ENCODE measurements around the gene TEX53.

The TEX53 gene

DNA sequence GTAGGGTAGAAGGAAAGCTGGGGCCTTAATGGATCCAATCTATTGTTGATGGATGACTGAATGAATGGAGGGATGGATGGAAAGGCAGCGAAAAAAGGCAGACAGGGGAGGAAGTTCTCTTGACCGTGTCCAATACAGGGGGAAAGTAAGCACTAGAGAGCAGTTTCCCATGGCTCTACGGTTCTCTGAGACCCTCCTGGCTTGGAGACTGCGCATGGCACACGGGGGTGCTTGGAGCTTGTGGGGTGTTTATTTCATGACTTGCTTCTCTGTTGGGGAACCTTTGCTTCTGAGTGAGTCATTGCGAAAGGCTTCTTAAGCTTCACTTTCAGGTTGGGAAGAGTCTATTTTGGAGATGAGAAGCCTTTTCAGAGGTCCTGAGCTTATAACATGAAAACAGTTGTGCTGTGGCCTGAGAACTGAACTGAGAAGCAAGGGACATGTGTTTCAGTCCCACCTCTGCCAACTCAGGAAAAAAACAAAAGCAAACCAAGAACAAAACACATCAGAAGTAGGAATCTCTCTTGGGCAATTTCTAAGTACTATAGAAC, 37.2 kb upstream of the TEX53 start:
- DNase-seq (ENCODE audit: low read depth in 2 of 2) = no peak
- no peak overlapping the region for H3K4me3 ChIP-seq (replicated peaks in 1 of 2; ENCODE audit: low read depth in 2 of 2, low read length in 2 of 2)
- TF ChIP-seq, protein P1, sequence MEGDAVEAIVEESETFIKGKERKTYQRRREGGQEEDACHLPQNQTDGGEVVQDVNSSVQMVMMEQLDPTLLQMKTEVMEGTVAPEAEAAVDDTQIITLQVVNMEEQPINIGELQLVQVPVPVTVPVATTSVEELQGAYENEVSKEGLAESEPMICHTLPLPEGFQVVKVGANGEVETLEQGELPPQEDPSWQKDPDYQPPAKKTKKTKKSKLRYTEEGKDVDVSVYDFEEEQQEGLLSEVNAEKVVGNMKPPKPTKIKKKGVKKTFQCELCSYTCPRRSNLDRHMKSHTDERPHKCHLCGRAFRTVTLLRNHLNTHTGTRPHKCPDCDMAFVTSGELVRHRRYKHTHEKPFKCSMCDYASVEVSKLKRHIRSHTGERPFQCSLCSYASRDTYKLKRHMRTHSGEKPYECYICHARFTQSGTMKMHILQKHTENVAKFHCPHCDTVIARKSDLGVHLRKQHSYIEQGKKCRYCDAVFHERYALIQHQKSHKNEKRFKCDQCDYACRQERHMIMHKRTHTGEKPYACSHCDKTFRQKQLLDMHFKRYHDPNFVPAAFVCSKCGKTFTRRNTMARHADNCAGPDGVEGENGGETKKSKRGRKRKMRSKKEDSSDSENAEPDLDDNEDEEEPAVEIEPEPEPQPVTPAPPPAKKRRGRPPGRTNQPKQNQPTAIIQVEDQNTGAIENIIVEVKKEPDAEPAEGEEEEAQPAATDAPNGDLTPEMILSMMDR (IDR thresholded peaks at IDR 0.05; ENCODE audit: low read depth, low read length) = no peak

DNA sequence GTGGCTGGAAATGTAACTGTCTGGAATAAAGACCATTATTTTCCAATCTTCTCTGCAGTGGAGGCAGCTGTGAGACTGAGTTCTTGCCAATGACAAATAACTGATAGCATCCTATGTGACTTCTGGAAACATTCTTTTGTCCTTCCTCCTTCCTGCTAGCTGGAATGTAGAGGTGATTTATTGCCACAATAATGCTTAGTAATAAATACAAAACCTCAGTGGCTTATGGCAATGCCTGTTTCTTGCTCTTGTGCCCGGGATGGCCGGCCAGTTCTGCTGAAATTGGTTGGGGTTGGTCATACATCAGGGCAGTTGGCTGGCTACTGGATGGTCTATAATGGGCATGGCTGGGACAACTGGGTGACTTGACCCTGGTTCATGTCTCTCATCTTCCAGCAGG, 36.5 kb upstream of the TEX53 start:
- H3K4me3 ChIP-seq (replicated peaks in 1 of 2; ENCODE audit: low read depth in 2 of 2, low read length in 2 of 2) = no peak overlapping the region
- DNase-seq (ENCODE audit: low read depth in 2 of 2) = no peak
- TF ChIP-seq, protein P1 (IDR thresholded peaks at IDR 0.05; ENCODE audit: low read depth, low read length) = no peak

DNA sequence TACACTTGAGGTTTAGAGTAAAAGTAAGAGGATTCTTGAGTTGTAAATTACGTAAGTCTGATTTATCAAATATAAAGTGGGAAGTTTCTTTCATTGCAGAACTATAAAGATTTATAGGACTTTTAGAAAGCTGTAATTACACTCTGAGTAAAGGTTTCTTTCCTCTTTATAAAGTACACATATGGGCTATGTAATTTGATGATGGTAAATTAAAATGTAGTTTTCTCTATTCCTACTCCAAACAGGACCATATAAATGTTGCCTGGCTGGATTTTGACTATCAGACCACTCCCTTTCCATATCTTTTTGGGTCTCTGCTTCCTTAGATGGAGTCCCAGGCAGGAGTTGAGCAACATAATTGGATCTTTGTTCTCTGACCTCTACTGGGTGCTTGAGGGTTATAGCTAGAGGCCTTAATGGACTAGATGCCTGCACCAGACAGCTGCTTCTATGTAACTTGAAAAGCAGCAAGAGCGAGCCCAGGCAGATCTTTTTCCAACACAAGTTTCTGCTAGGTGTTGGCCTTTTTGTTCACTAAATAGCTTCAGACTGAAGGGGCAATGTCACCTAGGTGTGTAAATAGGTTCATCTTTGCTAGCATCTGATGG, 35.7 kb upstream of the TEX53 start:
- TF ChIP-seq, protein P1 (IDR thresholded peaks at IDR 0.05; ENCODE audit: low read depth, low read length) = no peak
- H3K4me3 ChIP-seq (replicated peaks in 1 of 2; ENCODE audit: low read depth in 2 of 2, low read length in 2 of 2) = no peak overlapping the region
- no peak for DNase-seq (ENCODE audit: low read depth in 2 of 2)

DNA sequence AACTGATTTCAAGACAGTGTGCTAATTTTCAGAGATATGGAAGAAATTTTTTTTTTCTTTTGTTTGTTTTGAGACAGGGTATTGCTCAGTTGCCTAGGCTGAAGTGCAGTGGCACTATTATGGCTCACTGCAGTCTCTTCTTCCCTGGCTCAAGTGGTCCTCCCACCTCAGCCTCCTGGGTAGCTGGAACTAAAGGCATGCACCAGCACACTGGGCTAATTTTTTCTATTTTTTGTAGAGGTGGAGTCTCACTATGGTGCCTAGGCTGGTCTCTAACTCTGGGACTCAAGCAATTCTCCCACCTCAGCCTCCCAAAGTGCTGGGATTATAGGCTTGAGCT, 34.3 kb upstream of the TEX53 start:
- DNase-seq (ENCODE audit: low read depth in 2 of 2) = no peak
- TF ChIP-seq, protein P1 (IDR thresholded peaks at IDR 0.05; ENCODE audit: low read depth, low read length) = no peak
- no peak overlapping the region for H3K4me3 ChIP-seq (replicated peaks in 1 of 2; ENCODE audit: low read depth in 2 of 2, low read length in 2 of 2)

DNA sequence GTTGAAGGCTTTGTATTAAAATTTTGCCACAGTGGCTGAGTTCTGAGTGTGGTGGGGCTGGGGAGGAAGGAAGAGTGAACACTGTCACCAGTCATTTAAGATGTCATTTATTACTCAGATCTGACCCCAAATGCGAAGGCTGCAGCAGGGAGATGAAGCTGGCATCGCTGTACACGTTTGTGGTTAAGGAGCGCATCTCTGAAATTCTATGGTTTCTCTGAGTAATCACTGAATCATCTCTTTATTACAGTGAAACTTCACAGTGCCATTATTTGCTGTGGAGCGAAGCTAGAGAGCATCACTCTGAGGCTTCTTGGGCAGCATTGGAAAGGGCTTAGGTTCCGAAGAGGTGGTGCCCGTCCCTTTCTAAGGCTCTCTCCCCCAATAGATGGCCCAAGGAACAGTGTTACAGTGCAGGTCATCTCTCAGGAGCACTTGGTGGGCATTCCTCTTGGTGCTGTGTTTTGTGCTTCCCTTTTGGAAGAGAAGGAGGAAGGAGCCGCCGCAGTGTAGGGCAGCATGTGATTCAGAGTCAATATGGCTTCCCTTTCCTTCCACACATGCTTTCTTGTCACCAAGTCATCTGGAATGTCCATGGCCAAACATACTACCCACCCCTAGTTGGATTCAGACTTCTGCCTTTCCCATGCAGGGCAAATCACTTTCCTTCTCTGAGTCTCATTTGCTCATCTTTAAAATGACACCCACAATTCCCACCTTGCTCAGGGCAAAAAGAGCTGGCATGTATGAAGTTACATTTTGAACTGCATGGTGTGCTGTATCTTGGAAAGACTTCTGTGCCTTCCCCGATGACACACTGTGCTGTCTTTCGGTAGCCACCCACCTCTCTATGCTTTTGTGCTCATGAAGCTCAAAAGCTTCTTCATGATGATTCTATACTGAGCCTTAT, 33.7 kb upstream of the TEX53 start:
- DNase-seq (ENCODE audit: low read depth in 2 of 2) = peak; percentile 58 to 88
- no peak overlapping the region for H3K4me3 ChIP-seq (replicated peaks in 1 of 2; ENCODE audit: low read depth in 2 of 2, low read length in 2 of 2)
- TF ChIP-seq, protein P1 (IDR thresholded peaks at IDR 0.05; ENCODE audit: low read depth, low read length) = no peak

DNA sequence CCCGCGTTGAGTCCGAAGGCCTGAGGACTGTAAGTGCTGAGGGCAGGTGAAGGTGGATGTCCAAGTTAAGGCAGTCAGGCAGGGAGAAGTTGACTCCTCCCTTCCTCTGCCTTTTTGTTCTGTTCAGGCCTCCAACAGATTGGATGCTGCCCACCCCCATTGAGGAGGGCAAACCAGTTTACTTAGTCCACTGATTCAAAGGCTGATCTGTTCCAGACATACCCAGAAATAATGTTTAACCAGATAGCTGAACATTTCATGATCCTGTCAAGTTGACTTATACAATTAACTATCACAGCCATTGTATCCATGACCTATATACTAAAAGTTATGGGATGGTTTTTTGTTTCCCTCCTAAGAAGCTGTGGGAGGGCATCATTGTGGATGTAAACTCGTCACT, 32.7 kb upstream of the TEX53 start:
- no peak overlapping the region for H3K4me3 ChIP-seq (replicated peaks in 1 of 2; ENCODE audit: low read depth in 2 of 2, low read length in 2 of 2)
- no peak for DNase-seq (ENCODE audit: low read depth in 2 of 2)
- TF ChIP-seq, protein P1 (IDR thresholded peaks at IDR 0.05; ENCODE audit: low read depth, low read length) = no peak

Measured in cardiac fibroblast (primary cell).